Endodermal cell (in vitro differentiated cells): ENCODE data around the gene TPGS1. TPM values are rescaled to one million over a fixed set of nuclear protein-coding genes. Genes with fewer than 3 reads are reported as not detected.

Experiments
- DNase-seq: peaks from one replicate; pipeline ENCODE4 v3.0.0-alpha.2; 2017
- H3K27ac ChIP-seq: 2 replicates; pipeline ENCODE4 v1.5.1; 2013; ENCODE audit warnings: mild to moderate bottlenecking, low read depth, low read length, moderate library complexity
- H3K27me3 ChIP-seq: 2 replicates; pipeline ENCODE4 v1.6.1; 2013; ENCODE audit warnings: mild to moderate bottlenecking, low read length, moderate library complexity; ENCODE audit not compliant: insufficient read depth, control insufficient read depth, poor library complexity, severe bottlenecking
- H3K36me3 ChIP-seq: 2 replicates; pipeline ENCODE4 v1.7.0; 2013; ENCODE audit warnings: mild to moderate bottlenecking, low read length, moderate library complexity; ENCODE audit not compliant: control insufficient read depth, insufficient read depth
- H3K4me1 ChIP-seq: one replicate; pipeline ENCODE4 v1.7.0; 2013; ENCODE audit warnings: low read length; ENCODE audit not compliant: control insufficient read depth, insufficient read depth
- H3K4me3 ChIP-seq: 2 replicates; pipeline ENCODE4 v1.5.1; 2013; ENCODE audit warnings: mild to moderate bottlenecking, low read length, moderate library complexity
- H3K9ac ChIP-seq: 2 replicates; pipeline ENCODE4 v1.6.1; 2013; ENCODE audit warnings: mild to moderate bottlenecking, low read length, moderate library complexity; ENCODE audit not compliant: poor library complexity, severe bottlenecking; ENCODE audit errors: extremely low read depth
- H3K9me3 ChIP-seq: 2 replicates; pipeline ENCODE4 v1.6.1; 2013; ENCODE audit warnings: mild to moderate bottlenecking, low read length, moderate library complexity; ENCODE audit not compliant: control insufficient read depth
- H3K27ac Mint-ChIP-seq: 2 replicates; pipeline ENCODE4 v1.8.0; 2020; ENCODE audit warnings: mixed read lengths
- H3K27me3 Mint-ChIP-seq: 2 replicates; pipeline ENCODE4 v1.8.0; 2021; ENCODE audit warnings: mild to moderate bottlenecking, mixed read lengths; ENCODE audit not compliant: insufficient read depth
- H3K36me3 Mint-ChIP-seq: 2 replicates; pipeline ENCODE4 v1.8.0; 2020; ENCODE audit warnings: low read depth, mixed read lengths
- H3K4me1 Mint-ChIP-seq: 2 replicates; pipeline ENCODE4 v1.8.0; 2020; ENCODE audit warnings: mixed read lengths
- H3K4me3 Mint-ChIP-seq: 2 replicates; pipeline ENCODE4 v1.8.0; 2020; ENCODE audit warnings: mild to moderate bottlenecking, moderate library complexity, mixed read lengths
- H3K9me3 Mint-ChIP-seq: 2 replicates; pipeline ENCODE4 v1.8.0; 2020; ENCODE audit warnings: mild to moderate bottlenecking, mixed read lengths
- CTCF ChIP-seq: fragments of 200-600 bp; sonication (generic); conservative IDR thresholded peaks from 2 replicates; pipeline ENCODE4 v1.5.0; 2021; ENCODE audit warnings: antibody characterized with exemption, mild to moderate bottlenecking
- WGBS, 2 experiments: methylation state at CpG; one replicate each; pipeline versions ENCODE4 v1.1.5 to v1.1.7; 2013; ENCODE audit warnings: missing lambda C conversion rate in 2 of 2, mixed read lengths in 1 of 2; ENCODE audit not compliant: insufficient coverage in 1 of 2, insufficient read length in 1 of 2; 5-methylcytosine and 5-hydroxymethylcytosine counted together
- total RNA-seq, 2 donors: library from RNA; stranded (reverse); fragmentation: NEBNext Ultra II Directional in 1 of 2; extraction: Animal tissue kit (Norgen Biotek cat#: 25700) in 1 of 2; gene quantifications; 2 replicates in 1 of 2; 3 replicates in 1 of 2; pipeline ENCODE4 v1.2.1, GENCODE V29; 2021

The TPGS1 gene
- total RNA-seq, 2 donors from 2014 or later: 11.7 to 13.0 TPM

DNA sequence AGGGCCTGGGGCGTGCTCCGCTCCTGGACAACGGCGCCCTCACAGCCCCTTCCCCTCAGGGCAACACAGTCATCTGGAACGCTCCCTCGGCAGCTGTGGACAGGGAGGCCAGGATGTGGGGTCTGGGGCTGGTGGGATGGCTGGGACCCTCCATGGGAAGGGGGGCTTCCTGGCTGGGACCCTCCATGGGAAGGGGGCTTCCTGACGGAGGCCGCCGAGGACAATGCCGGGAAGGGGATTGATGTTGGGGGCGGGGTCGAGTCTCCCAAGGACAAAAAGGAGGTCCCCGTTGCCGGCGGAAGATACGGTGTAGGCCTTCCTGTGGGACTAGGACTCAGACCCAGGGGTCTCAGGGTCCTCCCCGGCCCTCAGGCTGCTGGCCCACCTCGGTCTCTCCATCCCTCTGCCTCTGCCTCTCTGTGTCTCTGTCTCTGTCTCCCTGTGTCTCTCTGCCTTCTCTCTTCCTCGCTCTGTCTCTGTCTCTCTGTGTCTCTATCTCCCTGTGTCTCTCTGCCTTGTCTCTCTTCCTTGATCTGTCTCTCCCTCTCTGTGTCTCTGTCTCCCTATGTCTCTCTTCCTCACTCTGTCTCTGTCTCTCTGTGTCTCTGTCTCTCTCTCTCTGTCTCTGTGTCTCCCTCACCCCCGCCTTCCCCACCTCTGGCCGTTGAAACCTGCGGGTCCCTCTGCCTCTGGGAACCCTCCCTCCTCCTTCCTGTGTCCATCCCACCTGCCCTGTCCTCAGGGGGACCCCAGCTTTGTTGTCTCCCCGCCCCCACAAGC is 13.7 kb upstream of the TPGS1 start:
- Mint-ChIP-seq H3K36me3 (no peaks in the 10 kb centered on the region), H3K4me1 (no peaks in the 10 kb centered on the region), H3K9me3 (peaks cover 3% of the 10 kb centered on the region), H3K27ac (no peak overlapping the region), H3K4me3 (no peak overlapping the region), H3K27me3 (peaks cover 22% of the 10 kb centered on the region)
- TF ChIP-seq CTCF: no peak
- Histone ChIP-seq H3K36me3 (no peaks in the 10 kb centered on the region), H3K4me3 (no peak overlapping the region), H3K27me3 (peaks cover 14% of the 10 kb centered on the region), H3K9ac (no peak overlapping the region), H3K27ac (no peak overlapping the region), H3K4me1 (no peaks in the 10 kb centered on the region), H3K9me3 (no peaks in the 10 kb centered on the region)
- 84 to 88% methylated on average over 14 to 21 of the region's 23 CpGs for WGBS, 2 experiments
- no peak for DNase-seq

DNA sequence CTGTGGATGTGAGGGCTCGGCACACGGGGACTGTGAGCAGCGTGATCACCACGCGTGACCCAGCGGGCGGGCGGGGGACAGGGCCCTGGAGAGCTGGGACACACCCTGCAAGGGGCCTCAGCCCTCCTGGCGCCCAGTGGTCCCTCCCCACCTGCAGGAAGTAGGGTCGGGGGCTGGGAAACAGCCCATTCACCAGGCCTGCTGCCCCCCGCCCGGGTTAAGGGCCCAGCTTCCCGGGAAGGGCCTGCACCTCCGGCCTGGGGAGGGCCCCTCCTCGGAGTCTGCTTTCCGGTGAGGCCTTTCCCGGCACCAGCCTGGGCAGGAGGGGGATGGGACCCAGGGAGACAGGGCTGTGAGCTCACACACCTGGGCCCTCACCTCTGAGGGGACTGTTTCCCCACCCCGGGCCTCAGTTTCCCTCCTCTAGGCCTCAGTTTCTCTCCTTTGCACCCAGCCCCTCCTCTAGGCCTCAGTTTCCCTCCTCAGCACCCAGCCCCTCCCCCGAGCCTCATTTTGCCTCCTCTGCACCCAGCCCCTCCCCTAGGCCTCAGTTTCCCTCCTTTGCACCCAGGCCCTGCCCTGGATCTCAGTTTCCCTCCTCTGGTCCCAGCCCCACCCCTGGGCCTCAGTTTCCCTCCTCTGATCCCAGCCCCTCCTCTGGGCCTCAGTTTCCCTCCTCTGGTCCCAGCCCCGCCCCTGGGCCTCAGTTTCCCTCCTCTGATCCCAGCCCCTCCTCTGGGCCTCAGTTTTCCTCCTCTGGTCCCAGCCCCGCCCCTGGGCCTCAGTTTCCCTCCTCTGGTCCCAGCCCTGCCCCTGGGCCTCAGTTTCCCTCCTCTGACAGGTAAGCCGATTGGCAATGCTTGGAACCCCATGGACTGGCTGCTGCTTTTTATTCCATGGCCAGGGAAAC is 12.9 kb upstream of the TPGS1 start:
- H3K36me3 ChIP-seq: no peaks in the 10 kb centered on the region
- peak; percentile 55 for DNase-seq
- H3K4me1 Mint-ChIP-seq: no peaks in the 10 kb centered on the region
- H3K27ac Mint-ChIP-seq: no peak overlapping the region
- no peaks in the 10 kb centered on the region for H3K36me3 Mint-ChIP-seq
- H3K27ac ChIP-seq: no peak overlapping the region
- H3K27me3 ChIP-seq: peaks cover 22% of the 10 kb centered on the region
- H3K9ac ChIP-seq: no peak overlapping the region
- H3K4me3 ChIP-seq: no peak overlapping the region
- H3K9me3 ChIP-seq: no peaks in the 10 kb centered on the region
- WGBS, 2 experiments: 84 to 89% methylated on average over 18 to 22 of the region's 22 CpGs
- no peak overlapping the region for H3K4me3 Mint-ChIP-seq
- no peak for TF ChIP-seq CTCF
- no peaks in the 10 kb centered on the region for H3K4me1 ChIP-seq
- peaks cover 30% of the 10 kb centered on the region for H3K27me3 Mint-ChIP-seq
- peaks cover 3% of the 10 kb centered on the region for H3K9me3 Mint-ChIP-seq

- no peak for DNase-seq
- Histone ChIP-seq H3K27ac (no peak overlapping the region), H3K27me3 (peaks cover 24% of the 10 kb centered on the region), H3K9me3 (no peaks in the 10 kb centered on the region), H3K4me3 (no peak overlapping the region), H3K36me3 (no peaks in the 10 kb centered on the region), H3K4me1 (no peaks in the 10 kb centered on the region), H3K9ac (no peak overlapping the region)
- TF ChIP-seq CTCF: no peak
- WGBS, 2 experiments: 89 to 92% methylated on average over 5 to 8 of the region's 10 CpGs
- Mint-ChIP-seq H3K36me3 (no peaks in the 10 kb centered on the region), H3K27me3 (peaks cover 35% of the 10 kb centered on the region), H3K27ac (no peak overlapping the region), H3K9me3 (peaks cover 3% of the 10 kb centered on the region), H3K4me3 (no peak overlapping the region), H3K4me1 (no peaks in the 10 kb centered on the region)
Observed at GRCh38 chr19:495081-495401, 12.3 kb upstream of the TPGS1 start.
